ENCODE data around the gene SPSB1.

The SPSB1 gene

DNA sequence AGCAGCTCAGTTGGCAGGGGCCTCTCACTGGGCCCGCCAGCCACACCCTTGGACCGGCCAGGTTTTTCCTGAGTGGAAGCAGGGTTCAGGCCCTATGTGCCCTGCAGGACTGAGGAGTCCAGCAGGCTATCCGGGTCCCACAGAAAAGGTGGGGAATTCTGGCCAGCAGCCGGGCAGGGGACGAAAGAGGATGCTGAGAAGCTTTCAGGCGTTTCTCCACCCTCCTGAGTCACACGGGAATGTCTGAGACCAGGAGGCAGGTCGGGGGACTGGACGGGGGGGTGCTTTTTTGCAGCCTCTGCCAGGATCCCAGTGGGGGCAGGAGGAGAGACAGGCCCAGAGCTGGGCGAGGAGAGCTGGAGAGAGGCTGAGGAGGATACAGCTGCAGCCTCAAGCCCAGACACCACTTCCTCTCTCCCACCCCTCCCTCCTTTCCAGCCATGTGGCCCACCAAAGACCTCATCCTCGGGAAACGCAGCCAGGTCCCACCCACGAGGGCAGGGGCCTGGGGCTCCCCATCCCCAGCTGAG, 105.4 kb downstream of the SPSB1 start:
- no peak for TF ChIP-seq YY1 (IDR thresholded peaks at IDR 0.05; ENCODE audit: low read depth)
- TF ChIP-seq MAX (IDR thresholded peaks at IDR 0.05) = no peak
- TF ChIP-seq EP300 (IDR thresholded peaks at IDR 0.05; ENCODE audit: borderline replicate concordance) = no peak

DNA sequence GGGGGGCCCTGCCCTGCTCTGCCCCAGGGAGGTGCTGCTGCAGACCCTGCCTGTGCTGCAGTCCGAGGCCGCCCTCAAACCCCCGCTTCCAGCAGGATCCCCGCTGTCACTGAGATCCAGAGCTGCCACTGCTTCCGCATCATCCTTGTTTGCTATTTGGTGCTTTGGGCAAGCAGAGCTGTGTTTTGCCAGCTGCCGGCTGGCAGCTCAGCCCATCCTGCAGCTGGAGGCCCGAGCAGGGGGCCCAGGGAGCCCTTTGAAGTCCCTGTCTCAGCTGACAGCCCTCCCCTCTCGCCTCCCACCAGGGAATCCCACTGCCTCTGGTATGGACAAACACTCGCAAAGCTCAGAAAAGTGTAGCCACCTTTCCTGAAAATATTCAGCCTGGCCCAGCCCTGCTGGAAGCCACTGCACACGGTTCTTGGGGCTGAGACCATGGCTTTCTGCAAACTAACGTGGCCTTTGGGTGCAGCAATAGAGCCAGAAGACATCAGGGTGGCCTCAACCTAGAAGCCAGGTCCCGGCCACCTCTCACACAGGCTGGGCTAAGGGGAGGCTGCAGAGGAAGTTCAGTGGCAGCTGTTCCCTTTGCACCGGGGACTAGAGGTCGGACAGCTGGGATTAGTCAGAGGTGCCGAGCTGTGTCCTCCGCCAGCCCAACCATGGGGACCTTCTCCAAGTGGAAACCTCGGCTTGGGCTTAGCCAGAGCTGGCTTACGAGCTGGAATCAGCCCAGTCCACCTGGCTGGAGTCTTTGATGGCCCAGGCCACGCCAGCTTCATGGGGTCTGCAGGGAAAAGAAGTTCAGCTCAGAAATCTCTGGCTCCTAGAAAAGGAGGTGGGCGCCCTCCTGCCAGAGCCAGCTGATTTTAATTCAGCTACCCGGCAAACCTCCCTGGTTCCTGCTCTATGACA, 107.1 kb downstream of the SPSB1 start:
- TF ChIP-seq FOXM1 (IDR thresholded peaks at IDR 0.05; ENCODE audit: borderline replicate concordance, low read depth) (no peak), EGR1 (IDR thresholded peaks at IDR 0.05) (no peak), RAD21 (IDR thresholded peaks at IDR 0.05; ENCODE audit: low read depth) (no peak), EP300 (IDR thresholded peaks at IDR 0.05; ENCODE audit: borderline replicate concordance) (no peak), ZBTB7A (IDR thresholded peaks at IDR 0.05; ENCODE audit: low read depth) (no peak), CEBPB (IDR thresholded peaks at IDR 0.05) (no peak), NFIC (IDR thresholded peaks at IDR 0.05) (no peak), CREB1 (IDR thresholded peaks at IDR 0.05; ENCODE audit: low read depth) (no peak), YY1 (IDR thresholded peaks at IDR 0.05; ENCODE audit: low read depth) (no peak), TCF12 (IDR thresholded peaks at IDR 0.05; ENCODE audit: low read depth) (no peak), TAF1 (IDR thresholded peaks at IDR 0.05; ENCODE audit: low read depth) (no peak), TEAD4 (IDR thresholded peaks at IDR 0.05) (no peak), MAX (IDR thresholded peaks at IDR 0.05) (no peak), USF1 (IDR thresholded peaks at IDR 0.05) (no peak)
- TF ChIP-seq, protein P1, sequence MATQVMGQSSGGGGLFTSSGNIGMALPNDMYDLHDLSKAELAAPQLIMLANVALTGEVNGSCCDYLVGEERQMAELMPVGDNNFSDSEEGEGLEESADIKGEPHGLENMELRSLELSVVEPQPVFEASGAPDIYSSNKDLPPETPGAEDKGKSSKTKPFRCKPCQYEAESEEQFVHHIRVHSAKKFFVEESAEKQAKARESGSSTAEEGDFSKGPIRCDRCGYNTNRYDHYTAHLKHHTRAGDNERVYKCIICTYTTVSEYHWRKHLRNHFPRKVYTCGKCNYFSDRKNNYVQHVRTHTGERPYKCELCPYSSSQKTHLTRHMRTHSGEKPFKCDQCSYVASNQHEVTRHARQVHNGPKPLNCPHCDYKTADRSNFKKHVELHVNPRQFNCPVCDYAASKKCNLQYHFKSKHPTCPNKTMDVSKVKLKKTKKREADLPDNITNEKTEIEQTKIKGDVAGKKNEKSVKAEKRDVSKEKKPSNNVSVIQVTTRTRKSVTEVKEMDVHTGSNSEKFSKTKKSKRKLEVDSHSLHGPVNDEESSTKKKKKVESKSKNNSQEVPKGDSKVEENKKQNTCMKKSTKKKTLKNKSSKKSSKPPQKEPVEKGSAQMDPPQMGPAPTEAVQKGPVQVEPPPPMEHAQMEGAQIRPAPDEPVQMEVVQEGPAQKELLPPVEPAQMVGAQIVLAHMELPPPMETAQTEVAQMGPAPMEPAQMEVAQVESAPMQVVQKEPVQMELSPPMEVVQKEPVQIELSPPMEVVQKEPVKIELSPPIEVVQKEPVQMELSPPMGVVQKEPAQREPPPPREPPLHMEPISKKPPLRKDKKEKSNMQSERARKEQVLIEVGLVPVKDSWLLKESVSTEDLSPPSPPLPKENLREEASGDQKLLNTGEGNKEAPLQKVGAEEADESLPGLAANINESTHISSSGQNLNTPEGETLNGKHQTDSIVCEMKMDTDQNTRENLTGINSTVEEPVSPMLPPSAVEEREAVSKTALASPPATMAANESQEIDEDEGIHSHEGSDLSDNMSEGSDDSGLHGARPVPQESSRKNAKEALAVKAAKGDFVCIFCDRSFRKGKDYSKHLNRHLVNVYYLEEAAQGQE (IDR thresholded peaks at IDR 0.05; ENCODE audit: low read depth) = no peak

DNA sequence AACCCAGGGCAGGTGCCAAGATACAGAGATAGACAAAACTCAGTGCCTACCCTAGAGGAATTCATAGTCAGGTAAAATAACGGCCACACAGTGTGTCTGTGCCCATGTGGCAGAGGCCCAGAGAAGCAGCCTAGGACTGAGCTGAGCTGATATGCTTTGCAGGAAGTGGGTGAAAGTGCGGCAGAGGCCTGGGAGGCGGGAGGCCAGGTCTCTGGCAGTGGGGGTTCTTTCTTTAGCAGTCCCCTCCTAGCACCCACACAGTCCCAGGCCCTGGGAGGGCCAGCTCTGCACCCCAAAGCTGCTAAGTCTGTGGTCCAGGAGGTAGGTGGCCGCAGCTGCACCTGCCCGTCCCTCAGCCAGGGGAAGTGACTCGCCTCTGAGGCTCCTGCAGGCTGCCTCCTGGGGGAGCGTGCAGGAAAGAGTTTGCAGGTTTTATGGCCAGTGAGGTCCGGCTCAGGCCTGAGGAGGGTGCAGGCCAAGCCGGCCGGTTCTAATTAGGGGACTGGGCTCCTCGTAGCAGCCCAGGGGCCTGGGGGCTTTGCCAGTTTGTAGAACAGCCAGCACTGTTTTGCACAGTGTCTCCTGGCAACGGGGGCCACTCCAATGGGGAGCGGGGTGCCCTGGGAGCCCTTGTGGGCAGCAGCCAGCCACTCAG, 107.9 kb downstream of the SPSB1 start:
- no peak for TF ChIP-seq CREB1 (IDR thresholded peaks at IDR 0.05; ENCODE audit: low read depth)
- TF ChIP-seq TAF1 (IDR thresholded peaks at IDR 0.05; ENCODE audit: low read depth) = no peak
- TF ChIP-seq YY1 (IDR thresholded peaks at IDR 0.05; ENCODE audit: low read depth) = no peak
- TF ChIP-seq FOXM1 (IDR thresholded peaks at IDR 0.05; ENCODE audit: borderline replicate concordance, low read depth) = no peak
- no peak for TF ChIP-seq EGR1 (IDR thresholded peaks at IDR 0.05)
- no peak for TF ChIP-seq ZBTB7A (IDR thresholded peaks at IDR 0.05; ENCODE audit: low read depth)
- no peak for TF ChIP-seq NFIC (IDR thresholded peaks at IDR 0.05)
- no peak for TF ChIP-seq MAX (IDR thresholded peaks at IDR 0.05)
- TF ChIP-seq EP300 (IDR thresholded peaks at IDR 0.05; ENCODE audit: borderline replicate concordance) = no peak
- TF ChIP-seq, protein P1 (IDR thresholded peaks at IDR 0.05; ENCODE audit: low read depth) = no peak
- no peak for TF ChIP-seq TEAD4 (IDR thresholded peaks at IDR 0.05)
- TF ChIP-seq RAD21 (IDR thresholded peaks at IDR 0.05; ENCODE audit: low read depth) = no peak

DNA sequence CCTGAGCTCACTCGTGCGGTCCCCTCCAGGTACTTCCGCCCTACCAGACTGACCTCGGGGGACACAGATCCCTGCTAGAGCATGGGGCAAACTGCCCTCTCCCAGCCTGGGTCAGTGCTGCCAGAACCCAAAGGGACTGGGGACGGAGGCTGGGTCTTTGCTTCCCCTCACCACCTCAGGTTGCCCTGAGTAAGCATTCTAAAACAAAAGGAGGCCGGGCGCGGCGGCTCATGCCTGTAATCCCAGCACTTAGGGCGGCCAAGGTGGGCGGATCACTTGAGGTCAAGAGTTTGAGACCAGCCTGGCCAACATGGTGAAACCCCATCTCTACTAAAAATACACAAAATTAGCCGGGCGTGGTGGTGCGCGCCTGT, 108.4 kb downstream of the SPSB1 start:
- TF ChIP-seq CREB1 (IDR thresholded peaks at IDR 0.05; ENCODE audit: low read depth) (no peak), TAF1 (IDR thresholded peaks at IDR 0.05; ENCODE audit: low read depth) (no peak), RAD21 (IDR thresholded peaks at IDR 0.05; ENCODE audit: low read depth) (no peak), EGR1 (IDR thresholded peaks at IDR 0.05) (no peak), ZBTB7A (IDR thresholded peaks at IDR 0.05; ENCODE audit: low read depth) (no peak)

- no peak for TF ChIP-seq CREB1 (IDR thresholded peaks at IDR 0.05; ENCODE audit: low read depth)
- no peak for TF ChIP-seq USF1 (IDR thresholded peaks at IDR 0.05)
- no peak for TF ChIP-seq ZBTB7A (IDR thresholded peaks at IDR 0.05; ENCODE audit: low read depth)
- TF ChIP-seq, protein P1 (IDR thresholded peaks at IDR 0.05; ENCODE audit: low read depth) = no peak
- TF ChIP-seq TCF12 (IDR thresholded peaks at IDR 0.05; ENCODE audit: low read depth) = no peak
- no peak for TF ChIP-seq RAD21 (IDR thresholded peaks at IDR 0.05; ENCODE audit: low read depth)
- no peak for TF ChIP-seq TAF1 (IDR thresholded peaks at IDR 0.05; ENCODE audit: low read depth)
- TF ChIP-seq YY1 (IDR thresholded peaks at IDR 0.05; ENCODE audit: low read depth) = no peak
- no peak for TF ChIP-seq NFIC (IDR thresholded peaks at IDR 0.05)
- TF ChIP-seq EP300 (IDR thresholded peaks at IDR 0.05; ENCODE audit: borderline replicate concordance) = no peak
- TF ChIP-seq CEBPB (IDR thresholded peaks at IDR 0.05) = no peak
- no peak for TF ChIP-seq FOXM1 (IDR thresholded peaks at IDR 0.05; ENCODE audit: borderline replicate concordance, low read depth)
- no peak for TF ChIP-seq TEAD4 (IDR thresholded peaks at IDR 0.05)
- no peak for TF ChIP-seq MAX (IDR thresholded peaks at IDR 0.05)
Measured at GRCh38 chr1:9402256-9402616, 109.5 kb downstream of the SPSB1 start.
